ENCODE measurements around the gene PRKCA.

- TF ChIP-seq CTCF (IDR thresholded peaks at IDR 0.05) (no peak), POLR2AphosphoS5 (IDR thresholded peaks at IDR 0.05) (no peak), EP300 (IDR thresholded peaks at IDR 0.05) (no peak)
Measured at GRCh38 chr17:66317629-66318028, 15.2 kb downstream of the PRKCA start.

All from suprapubic skin (tissue), 4 donors.